SK-N-SH (cell line): ENCODE results near the gene STXBP6. TPM values are rescaled to one million over a fixed set of nuclear protein-coding genes. Genes with fewer than 3 reads are reported as not detected.

Experiments used
- CTCF ChIA-PET: fragments of 300-600, 350-600 bp; formaldehyde crosslinking; extraction: SDS; loops from one replicate; lab custom pipeline; 2021; lab: Yijun Ruan, JAX
- POLR2A ChIA-PET: fragments of 350-600 bp; sonication (Branson Sonifier 250); formaldehyde crosslinking; extraction: SDS; loops from one replicate; lab custom pipeline; 2020; ENCODE audit warnings: antibody characterized with exemption, inconsistent platforms; lab: Yijun Ruan, JAX
- DNase-seq: peaks from one replicate; pipeline ENCODE4 v3.0.0; 2012
- H2AFZ ChIP-seq: fragments of 200-600 bp; sonication (generic); 2 replicates; pipeline ENCODE4 v1.8.1; 2016; ENCODE audit warnings: antibody characterized with exemption, mild to moderate bottlenecking, low read depth
- H3F3A ChIP-seq: fragments of 200-600 bp; sonication (generic); replicated peaks from 2 replicates; pipeline ENCODE3; 2016; ENCODE audit warnings: antibody characterized with exemption, mild to moderate bottlenecking; ENCODE audit not compliant: insufficient read depth
- H3K27ac ChIP-seq, 2 experiments: fragments of 200-500 bp in 1 of 2; fragments of 200-600 bp in 1 of 2; sonication (Bioruptor generic) in 1 of 2; sonication (generic), shearing (Covaris generic) in 1 of 2; 2 replicates each; pipeline versions ENCODE4 v1.5.1 to v1.6.1; 2014 to 2016; ENCODE audit warnings: low read depth in 2 of 2, inconsistent platforms in 1 of 2, low read length in 1 of 2, mild to moderate bottlenecking in 1 of 2, mixed read lengths in 1 of 2
- H3K27me3 ChIP-seq: fragments of 200-600 bp; sonication (generic), shearing (Covaris generic); 2 replicates; pipeline ENCODE4 v1.6.1; 2016; ENCODE audit warnings: mixed run types; ENCODE audit not compliant: insufficient read depth
- H3K36me3 ChIP-seq, 2 experiments: fragments of 200-500 bp in 1 of 2; fragments of 200-600 bp in 1 of 2; sonication (Bioruptor generic) in 1 of 2; sonication (generic) in 1 of 2; replicated peaks in 1 of 2; 2 replicates each; pipeline versions ENCODE3 to v1.5.1; 2014 to 2016; ENCODE audit warnings: low read length in 1 of 2, mild to moderate bottlenecking in 1 of 2; ENCODE audit not compliant: insufficient read depth in 2 of 2, control insufficient read depth in 1 of 2
- H3K4me1 ChIP-seq, 2 experiments: fragments of 200-500 bp in 1 of 2; fragments of 200-600 bp in 1 of 2; sonication (Bioruptor generic) in 1 of 2; sonication (generic), shearing (Covaris generic) in 1 of 2; 2 replicates each; pipeline versions ENCODE4 v1.5.1 to v1.6.1; 2014 to 2016; ENCODE audit warnings: low read depth in 1 of 2, low read length in 1 of 2, mixed run types in 1 of 2; ENCODE audit not compliant: insufficient read depth in 2 of 2, control insufficient read depth in 1 of 2
- H3K4me2 ChIP-seq: fragments of 200-600 bp; sonication (generic), shearing (Covaris generic); 2 replicates; pipeline ENCODE4 v1.6.1; 2017; ENCODE audit warnings: mixed run types
- H3K4me3 ChIP-seq, 2 experiments: fragments of 200-500 bp in 1 of 2; fragments of 200-600 bp in 1 of 2; sonication (Bioruptor generic) in 1 of 2; sonication (generic), shearing (Covaris generic) in 1 of 2; 2 replicates each; pipeline versions ENCODE4 v1.5.1 to v1.8.1; 2014 to 2016; ENCODE audit warnings: low read depth in 2 of 2, inconsistent platforms in 1 of 2, low read length in 1 of 2, mild to moderate bottlenecking in 1 of 2, mixed read lengths in 1 of 2, moderate library complexity in 1 of 2
- H3K79me2 ChIP-seq: fragments of 200-600 bp; sonication (generic); 2 replicates; pipeline ENCODE4 v1.8.1; 2017; ENCODE audit warnings: mild to moderate bottlenecking; ENCODE audit not compliant: insufficient read depth
- H3K9ac ChIP-seq: fragments of 200-600 bp; sonication (generic); 2 replicates; pipeline ENCODE4 v1.6.1; 2017; ENCODE audit warnings: mixed run types
- H3K9me2 ChIP-seq: fragments of 200-600 bp; sonication (generic); 2 replicates; pipeline ENCODE4 v1.6.1; 2017; ENCODE audit warnings: mixed run types
- H3K9me3 ChIP-seq: fragments of 200-600 bp; sonication (generic); 2 replicates; pipeline ENCODE4 v1.6.1; 2017; ENCODE audit warnings: mixed run types, mild to moderate bottlenecking, moderate library complexity
- H4K20me1 ChIP-seq: fragments of 200-600 bp; sonication (generic); 2 replicates; pipeline ENCODE4 v1.6.1; 2017; ENCODE audit warnings: mild to moderate bottlenecking, mixed run types; ENCODE audit not compliant: insufficient read depth
- CHD2 ChIP-seq: fragments of 150-350 bp; IDR thresholded peaks from 2 replicates; pipeline ENCODE4 v1.6.1; 2018; ENCODE audit warnings: low read length; ENCODE audit not compliant: partially characterized antibody
- EZH2phosphoT487 ChIP-seq: fragments of 200-600 bp; sonication (generic); IDR thresholded peaks from 2 replicates; pipeline ENCODE4 v1.6.1; 2017; ENCODE audit warnings: low read depth, mixed run types, mild to moderate bottlenecking, antibody characterized with exemption, moderate library complexity, borderline replicate concordance
- FOSL2 ChIP-seq: IDR thresholded peaks from 2 replicates; pipeline ENCODE4 v1.4.0; 2012; ENCODE audit warnings: low read depth, mild to moderate bottlenecking, moderate library complexity, borderline replicate concordance
- IRF3 ChIP-seq: fragments of 150-350 bp; IDR thresholded peaks from 2 replicates; pipeline ENCODE4 v1.6.1; 2016; ENCODE audit warnings: mild to moderate bottlenecking, low read depth, low read length
- JUND ChIP-seq: IDR thresholded peaks from 2 replicates; pipeline ENCODE4 v1.4.0; 2012
- MAX ChIP-seq: IDR thresholded peaks from 2 replicates; pipeline ENCODE4 v1.4.0; 2012; ENCODE audit warnings: low read depth
- MXI1 ChIP-seq: IDR thresholded peaks from 2 replicates; pipeline ENCODE4 v1.6.1; 2012; ENCODE audit warnings: mild to moderate bottlenecking, low read depth, low read length, improper control_type of control experiment
- NFIC ChIP-seq: IDR thresholded peaks from 2 replicates; pipeline ENCODE4 v1.4.0; 2012; ENCODE audit warnings: borderline replicate concordance
- NRF1 ChIP-seq: IDR thresholded peaks from 2 replicates; pipeline ENCODE4 v1.6.1; 2012; ENCODE audit warnings: low read depth, mild to moderate bottlenecking, low read length
- POLR2AphosphoS5 ChIP-seq: IDR thresholded peaks from 2 replicates; pipeline ENCODE4 v1.6.1; 2012; ENCODE audit warnings: low read depth, low read length
- RAD21 ChIP-seq: IDR thresholded peaks from 2 replicates; pipeline ENCODE4 v1.6.1; 2012; ENCODE audit warnings: mild to moderate bottlenecking, low read length
- RFX5 ChIP-seq: IDR thresholded peaks from 2 replicates; pipeline ENCODE4 v1.6.1; 2012; ENCODE audit warnings: mild to moderate bottlenecking, improper control_type of control experiment, low read length
- RXRA ChIP-seq: IDR thresholded peaks from 2 replicates; pipeline ENCODE4 v1.4.0; 2012; ENCODE audit warnings: low read depth, mild to moderate bottlenecking, borderline replicate concordance
- SIN3A ChIP-seq: IDR thresholded peaks from 2 replicates; pipeline ENCODE4 v1.6.1; 2012; ENCODE audit warnings: low read depth, mild to moderate bottlenecking, low read length, moderate library complexity, borderline replicate concordance
- TAF1 ChIP-seq: IDR thresholded peaks from 2 replicates; pipeline ENCODE4 v1.6.1; 2012; ENCODE audit warnings: low read depth, mild to moderate bottlenecking, low read length, moderate library complexity, borderline replicate concordance
- TEAD4 ChIP-seq: IDR thresholded peaks from 2 replicates; pipeline ENCODE4 v1.4.0; 2012; ENCODE audit warnings: mild to moderate bottlenecking, borderline replicate concordance; ENCODE audit not compliant: insufficient read depth
- USF1 ChIP-seq: IDR thresholded peaks from 2 replicates; pipeline ENCODE4 v1.4.0; 2012; ENCODE audit warnings: low read depth, borderline replicate concordance
- USF2 ChIP-seq: fragments of 150-350 bp; IDR thresholded peaks from 2 replicates; pipeline ENCODE4 v1.6.1; 2017; ENCODE audit warnings: antibody characterized with exemption, low read length, low read depth, borderline replicate concordance
- YY1 ChIP-seq: IDR thresholded peaks from 2 replicates; pipeline ENCODE4 v1.4.0; 2012; ENCODE audit warnings: low read depth, mild to moderate bottlenecking
- ZBTB33 ChIP-seq: IDR thresholded peaks from 2 replicates; pipeline ENCODE4 v1.4.0; 2012; ENCODE audit warnings: low read depth, borderline replicate concordance
- WGBS: methylation state at CpG from one replicate; pipeline ENCODE4 v1.1.6; 2017; ENCODE audit warnings: low lambda C conversion rate; 5-methylcytosine and 5-hydroxymethylcytosine counted together
- polyA plus RNA-seq, 3 experiments: library from polyadenylated mRNA; depleted of rRNA; stranded (reverse); fragments of >200 nt; gene quantifications; 2 replicates each; pipeline ENCODE4 v1.2.3, GENCODE V29; 2012

STXBP6 gene
- polyA plus RNA-seq, 1 of the 3 experiments (the other 2 are of a cell fraction) = 0.16 TPM

- no peaks in the 10 kb centered on the region for H3K9me3 ChIP-seq
- no peaks in the 10 kb centered on the region for H3K79me2 ChIP-seq
- TF ChIP-seq USF2 = no peak
- no peak for TF ChIP-seq YY1
- H3F3A ChIP-seq = no peaks in the 10 kb centered on the region
- no peaks in the 10 kb centered on the region for H3K9me2 ChIP-seq
- H3K9ac ChIP-seq = no peak overlapping the region
- H2AFZ ChIP-seq = no peak overlapping the region
- WGBS = 9% methylated on average over 4 of the region's 4 CpGs
- peaks cover 10% of the 10 kb centered on the region; the same call in 1 of the 2 replicates for H3K27me3 ChIP-seq
- no peak overlapping the region for H3K4me2 ChIP-seq
- no peak overlapping the region for H3K4me3 ChIP-seq
- ChIA-PET CTCF (interaction anchor here (0.5 kb wide), 1 partner anchor 58 kb away, joined by 3 read pairs; no protein-coding TSS in a partner anchor), POLR2A (no interaction called here)
- H3K4me1 ChIP-seq = no peaks in the 10 kb centered on the region
- H3K27ac ChIP-seq = no peak overlapping the region
- H4K20me1 ChIP-seq = no peaks in the 10 kb centered on the region
- no peaks in the 10 kb centered on the region for H3K36me3 ChIP-seq
- DNase-seq = no peak
Measured at GRCh38 chr14:24870949-24871701, 178.8 kb downstream of the STXBP6 start.

- Histone ChIP-seq H3K27me3 (no peaks in the 10 kb centered on the region), H3K9me3 (no peaks in the 10 kb centered on the region), H3K9me2 (no peaks in the 10 kb centered on the region), H3K4me3 (no peak overlapping the region), H3F3A (no peaks in the 10 kb centered on the region), H3K4me2 (no peak overlapping the region), H3K79me2 (no peaks in the 10 kb centered on the region), H2AFZ (no peak overlapping the region), H3K4me1 (no peaks in the 10 kb centered on the region), H3K36me3 (no peaks in the 10 kb centered on the region), H3K9ac (no peak overlapping the region), H3K27ac (no peak overlapping the region), H4K20me1 (no peaks in the 10 kb centered on the region)
- CTCF ChIA-PET = no interaction called here
- TF ChIP-seq JUND (no peak), USF1 (no peak), TAF1 (no peak), RXRA (no peak), FOSL2 (no peak), IRF3 (no peak), NRF1 (no peak), NFIC (no peak), MAX (no peak), ZBTB33 (no peak), CHD2 (no peak), POLR2AphosphoS5 (no peak), MXI1 (no peak), EZH2phosphoT487 (no peak), USF2 (no peak), RFX5 (no peak), YY1 (no peak), SIN3A (no peak), RAD21 (no peak), TEAD4 (no peak)
- POLR2A ChIA-PET = no interaction called here
- no peak for DNase-seq
- WGBS = 7% methylated on average over 2 of the region's 2 CpGs
Measured at GRCh38 chr14:24868389-24868788, 181.6 kb downstream of the STXBP6 start.
